H1 (cell line): ENCODE data around the gene SEMA3E. TPM values are rescaled to one million over a fixed set of nuclear protein-coding genes. Genes with fewer than 3 reads are reported as not detected.

Experiments used
- KDM5A ChIP-seq: fragments of 200-600 bp; IDR thresholded peaks from 2 replicates; pipeline ENCODE4 v1.7.1; 2012; ENCODE audit warnings: mild to moderate bottlenecking, low read length, inconsistent platforms, mixed read lengths
- TCF12 ChIP-seq: IDR thresholded peaks from 2 replicates; pipeline ENCODE4 v1.6.1; 2011; ENCODE audit warnings: low read depth, mild to moderate bottlenecking, low read length
- polyA plus RNA-seq, 7 experiments: library from polyadenylated mRNA; depleted of rRNA in 3 of 7; stranded (reverse) in 5 of 7; unstranded in 2 of 7; fragments of >200 nt in 5 of 7; fragments of 200-250 nt in 2 of 7; gene quantifications; 1 replicate in 5 of 7; 2 replicates in 1 of 7; 4 replicates in 1 of 7; pipeline versions ENCODE4 v1.2.1 to v1.2.3, GENCODE V29; 2011 to 2013; ENCODE audit warnings: missing spikeins in 2 of 7, mixed read lengths in 2 of 7
- total RNA-seq: library from RNA; stranded (reverse); fragmentation: NEBNext Ultra II Directional; extraction: Animal tissue kit (Norgen Biotek cat#: 25700); gene quantifications from 2 replicates; pipeline ENCODE4 v1.2.1, GENCODE V29; 2021
- TF ChIP-seq, protein P1 (sequence below), 3 experiments: IDR thresholded peaks; 1 replicate in 2 of 3; 2 replicates in 1 of 3; pipeline versions ENCODE4 v1.5.1 to v1.6.1; 2011; ENCODE audit warnings: low read length in 3 of 3, mild to moderate bottlenecking in 3 of 3, inconsistent platforms in 2 of 3, low read depth in 1 of 3, moderate library complexity in 1 of 3; ENCODE audit not compliant: insufficient read depth in 1 of 3; ENCODE audit errors: control extremely low read depth in 1 of 3

The SEMA3E gene
- total and polyA plus RNA-seq, 2 of the 8 experiments (the other 6 are each of a cell fraction or from before 2014, with no cell fraction given): 0.93 to 0.94 TPM

DNA sequence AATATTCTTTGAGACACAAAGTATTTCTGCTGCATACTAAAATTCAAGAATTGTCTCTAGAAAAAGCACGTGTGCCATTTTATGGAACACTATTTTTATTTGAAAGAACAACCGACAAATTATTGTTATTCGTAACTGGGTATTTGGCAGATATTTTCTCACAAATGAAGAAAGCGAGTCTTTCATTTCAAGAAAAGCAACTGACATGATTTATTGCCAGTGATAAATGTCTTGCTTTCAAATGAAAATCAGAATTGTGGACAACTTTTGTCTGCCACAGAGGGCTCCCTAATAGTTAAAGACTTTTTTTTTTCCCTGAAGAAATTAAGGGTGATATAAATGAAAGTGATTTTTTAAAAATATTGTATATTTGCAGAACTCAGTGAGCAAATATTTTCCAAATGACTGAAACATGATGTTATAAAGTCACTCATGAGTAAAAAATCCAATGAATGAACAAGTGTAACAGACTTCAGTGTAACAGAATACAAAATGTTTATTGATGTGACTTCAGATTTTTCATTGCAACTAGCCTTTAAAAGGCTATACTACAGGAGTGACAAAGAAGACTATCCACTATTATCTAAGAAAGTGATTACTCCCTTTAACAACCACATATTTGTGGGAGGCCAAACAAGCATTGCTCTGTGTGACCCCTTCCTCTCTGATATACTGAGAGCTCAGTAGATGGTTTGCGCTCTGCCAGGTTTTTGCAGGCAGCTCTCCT, 49.0 kb upstream of the SEMA3E start (continued):
- TF ChIP-seq, protein P1, sequence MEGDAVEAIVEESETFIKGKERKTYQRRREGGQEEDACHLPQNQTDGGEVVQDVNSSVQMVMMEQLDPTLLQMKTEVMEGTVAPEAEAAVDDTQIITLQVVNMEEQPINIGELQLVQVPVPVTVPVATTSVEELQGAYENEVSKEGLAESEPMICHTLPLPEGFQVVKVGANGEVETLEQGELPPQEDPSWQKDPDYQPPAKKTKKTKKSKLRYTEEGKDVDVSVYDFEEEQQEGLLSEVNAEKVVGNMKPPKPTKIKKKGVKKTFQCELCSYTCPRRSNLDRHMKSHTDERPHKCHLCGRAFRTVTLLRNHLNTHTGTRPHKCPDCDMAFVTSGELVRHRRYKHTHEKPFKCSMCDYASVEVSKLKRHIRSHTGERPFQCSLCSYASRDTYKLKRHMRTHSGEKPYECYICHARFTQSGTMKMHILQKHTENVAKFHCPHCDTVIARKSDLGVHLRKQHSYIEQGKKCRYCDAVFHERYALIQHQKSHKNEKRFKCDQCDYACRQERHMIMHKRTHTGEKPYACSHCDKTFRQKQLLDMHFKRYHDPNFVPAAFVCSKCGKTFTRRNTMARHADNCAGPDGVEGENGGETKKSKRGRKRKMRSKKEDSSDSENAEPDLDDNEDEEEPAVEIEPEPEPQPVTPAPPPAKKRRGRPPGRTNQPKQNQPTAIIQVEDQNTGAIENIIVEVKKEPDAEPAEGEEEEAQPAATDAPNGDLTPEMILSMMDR (IDR thresholded peaks at IDR 0.05; ENCODE audit: control extremely low read depth in 1 of 3, insufficient read depth in 1 of 3, low read depth in 1 of 3, low read length in 3 of 3): no peak
- TF ChIP-seq KDM5A (no peak), TCF12 (no peak)
